ENCODE data around the gene NCAPH2.

DNA sequence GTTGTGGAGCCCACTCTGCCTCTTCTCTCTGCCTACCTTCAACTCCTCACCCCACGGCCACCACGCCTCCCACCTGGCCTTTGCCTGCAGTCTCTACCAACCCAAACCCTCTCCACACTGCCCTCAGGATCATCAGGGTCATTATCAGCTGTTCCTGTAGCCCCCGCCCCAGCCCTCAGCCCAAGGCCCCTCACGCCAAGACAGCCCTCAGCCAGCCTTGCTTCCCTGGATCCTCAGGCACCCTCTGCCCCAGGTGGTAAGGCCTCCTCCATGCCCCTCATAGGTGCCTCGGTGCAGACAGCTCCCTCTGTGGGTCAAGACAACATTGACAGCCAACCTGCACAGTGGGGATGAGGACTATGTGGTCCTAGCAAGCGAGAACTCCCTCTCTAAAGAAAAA lies 34.9 kb upstream of the NCAPH2 start:
- TF ChIP-seq GATA2 (IDR thresholded peaks at IDR 0.05; ENCODE audit: low read depth, low read length) (no peak), GATA3 (IDR thresholded peaks at IDR 0.05; ENCODE audit: low read depth, low read length) (no peak)
